GM12892 (cell line): Measurements from ENCODE around the gene WFDC10A.

Source experiments
- POLR2A ChIP-seq: IDR thresholded peaks from 2 replicates; pipeline ENCODE4 v1.6.1; 2011; ENCODE audit warnings: low read depth, low read length, control low read depth
- POLR2AphosphoS5 ChIP-seq: IDR thresholded peaks from 2 replicates; pipeline ENCODE4 v1.6.1; 2011; ENCODE audit warnings: low read depth, low read length, control low read depth
- TAF1 ChIP-seq: IDR thresholded peaks from 2 replicates; pipeline ENCODE4 v1.6.1; 2011; ENCODE audit warnings: low read depth, mild to moderate bottlenecking, control low read depth, low read length, borderline replicate concordance

DNA sequence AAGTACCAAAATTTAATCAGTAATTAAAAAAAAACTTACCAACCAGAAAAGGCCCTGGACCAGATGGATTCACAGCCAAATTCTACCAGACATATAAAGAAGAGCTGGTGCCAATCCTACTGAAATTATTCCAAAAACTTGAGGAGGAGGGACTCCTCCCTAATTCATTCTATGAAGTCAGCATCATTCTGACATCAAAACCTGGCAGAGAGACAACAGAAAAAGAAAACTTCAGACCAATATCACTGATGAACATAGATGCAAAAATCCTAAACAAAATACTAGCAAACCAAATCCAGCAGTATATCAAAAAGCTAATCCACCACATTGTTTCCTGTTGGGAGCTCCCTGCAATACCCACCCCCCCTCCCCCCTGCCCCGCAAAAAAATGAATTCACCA is 40.6 kb downstream of the WFDC10A start, which contains the start of gene WFDC11:
- TF ChIP-seq POLR2A (no peak), POLR2AphosphoS5 (no peak), TAF1 (no peak)
